HL-60 (cell line): ENCODE measurements around the gene LOC128125822.

Source experiments
- DNase-seq, 2 experiments: peaks; one replicate each; pipeline ENCODE4 v3.0.0-alpha.2; 2010 to 2020; ENCODE audit warnings: low read depth in 1 of 2, low spot score in 1 of 2
- H3K27ac ChIP-seq: fragments of 250-450 bp; sonication (Bioruptor Pico); replicated peaks from 2 replicates; pipeline ENCODE4 v1.5.1; 2020; ENCODE audit warnings: mild to moderate bottlenecking, moderate library complexity
- H3K27me3 ChIP-seq: fragments of 250-450 bp; sonication (Bioruptor Pico); 2 replicates; pipeline ENCODE4 v1.5.1; 2021; ENCODE audit warnings: mild to moderate bottlenecking, moderate library complexity; ENCODE audit not compliant: insufficient read depth, poor library complexity, severe bottlenecking
- H3K4me3 ChIP-seq: replicated peaks from 2 replicates; pipeline ENCODE4 v1.5.1; 2011; ENCODE audit warnings: mild to moderate bottlenecking, control low read depth, low read length; ENCODE audit not compliant: insufficient read depth
- GABPA ChIP-seq: IDR thresholded peaks from 2 replicates; pipeline ENCODE4 v1.6.1; 2012; ENCODE audit warnings: low read depth
- POLR2AphosphoS5 ChIP-seq: IDR thresholded peaks from 2 replicates; pipeline ENCODE4 v1.6.1; 2012; ENCODE audit warnings: low read depth
- SPI1 ChIP-seq: IDR thresholded peaks from 2 replicates; pipeline ENCODE4 v1.6.1; 2012; ENCODE audit warnings: low read depth, mild to moderate bottlenecking, borderline replicate concordance
- TF ChIP-seq, protein P1 (sequence below): IDR thresholded peaks from one replicate; pipeline ENCODE4 v1.5.1; 2011; ENCODE audit warnings: low read length, control low read depth, inconsistent platforms; ENCODE audit not compliant: insufficient read depth
- TF ChIP-seq, protein P2 (sequence below): IDR thresholded peaks from 2 replicates; pipeline ENCODE4 v1.6.1; 2012; ENCODE audit warnings: low read depth; ENCODE audit not compliant: insufficient replicate concordance

LOC128125822 gene

DNA sequence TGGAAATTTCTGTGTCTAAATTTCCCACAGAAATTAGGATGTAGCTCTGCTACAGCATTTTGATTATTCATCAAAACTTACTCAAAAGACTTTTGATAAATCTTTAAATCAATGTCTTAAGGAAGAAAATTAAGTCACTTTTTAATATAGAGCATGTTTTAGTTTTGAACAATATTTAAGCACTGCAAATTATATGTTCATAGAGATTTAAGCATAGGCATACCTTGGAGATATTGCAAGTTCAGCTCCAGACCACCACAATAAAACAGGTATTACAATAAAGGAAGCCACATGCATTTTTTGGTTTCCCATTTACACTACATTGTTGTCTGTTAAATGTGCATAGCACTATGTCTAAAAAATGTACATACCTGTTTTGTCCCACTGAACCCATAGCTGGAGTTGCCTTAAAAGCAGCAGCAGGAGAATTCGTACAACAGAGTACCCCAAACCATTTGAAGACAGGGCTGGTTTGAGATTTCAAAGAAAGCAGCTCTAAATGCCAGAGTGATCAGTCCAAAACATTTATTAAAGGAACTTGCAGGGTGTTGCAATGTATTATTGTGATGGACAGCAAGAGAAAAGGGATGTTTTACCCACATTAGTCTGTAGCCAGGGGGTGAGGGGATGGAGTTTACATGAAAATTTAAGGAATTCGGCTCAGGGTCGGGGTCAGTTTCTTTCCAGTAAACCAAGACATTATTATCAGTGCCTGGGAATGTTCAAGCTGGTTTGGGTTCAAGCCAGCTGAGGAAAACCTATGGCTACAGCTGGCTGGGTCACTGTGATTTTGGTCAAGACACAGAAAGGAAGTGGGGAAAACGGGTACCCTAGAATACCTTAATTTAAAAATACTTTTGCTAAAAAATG lies 6.3 kb upstream of the LOC128125822 start:
- Histone ChIP-seq H3K27me3 (no peaks in the 10 kb centered on the region), H3K4me3 (no peak overlapping the region), H3K27ac (no peak overlapping the region)
- TF ChIP-seq, protein P1, sequence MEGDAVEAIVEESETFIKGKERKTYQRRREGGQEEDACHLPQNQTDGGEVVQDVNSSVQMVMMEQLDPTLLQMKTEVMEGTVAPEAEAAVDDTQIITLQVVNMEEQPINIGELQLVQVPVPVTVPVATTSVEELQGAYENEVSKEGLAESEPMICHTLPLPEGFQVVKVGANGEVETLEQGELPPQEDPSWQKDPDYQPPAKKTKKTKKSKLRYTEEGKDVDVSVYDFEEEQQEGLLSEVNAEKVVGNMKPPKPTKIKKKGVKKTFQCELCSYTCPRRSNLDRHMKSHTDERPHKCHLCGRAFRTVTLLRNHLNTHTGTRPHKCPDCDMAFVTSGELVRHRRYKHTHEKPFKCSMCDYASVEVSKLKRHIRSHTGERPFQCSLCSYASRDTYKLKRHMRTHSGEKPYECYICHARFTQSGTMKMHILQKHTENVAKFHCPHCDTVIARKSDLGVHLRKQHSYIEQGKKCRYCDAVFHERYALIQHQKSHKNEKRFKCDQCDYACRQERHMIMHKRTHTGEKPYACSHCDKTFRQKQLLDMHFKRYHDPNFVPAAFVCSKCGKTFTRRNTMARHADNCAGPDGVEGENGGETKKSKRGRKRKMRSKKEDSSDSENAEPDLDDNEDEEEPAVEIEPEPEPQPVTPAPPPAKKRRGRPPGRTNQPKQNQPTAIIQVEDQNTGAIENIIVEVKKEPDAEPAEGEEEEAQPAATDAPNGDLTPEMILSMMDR = no peak
- DNase-seq = no peak

DNA sequence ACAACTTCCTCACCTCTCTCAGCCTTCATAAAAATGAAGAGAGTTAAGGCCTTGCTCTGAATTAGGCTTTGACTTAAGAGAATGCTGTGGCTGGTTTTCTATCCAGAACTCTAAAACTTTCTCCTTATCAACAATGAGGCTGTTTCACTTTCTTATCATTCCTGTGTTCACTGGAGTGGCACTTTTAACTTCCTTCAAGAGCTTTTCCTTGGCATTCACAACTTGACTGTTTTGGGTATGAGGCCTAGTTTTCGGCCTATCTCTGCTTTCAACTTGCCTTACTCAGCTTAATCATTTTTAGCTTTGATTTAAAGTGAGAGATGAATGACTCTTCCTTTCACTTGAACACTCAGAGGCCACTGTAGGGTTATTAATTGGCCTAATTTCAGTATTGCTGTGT lies 4.3 kb upstream of the LOC128125822 start:
- no peak for DNase-seq
- Histone ChIP-seq H3K27ac (no peak overlapping the region), H3K27me3 (no peaks in the 10 kb centered on the region), H3K4me3 (no peak overlapping the region)
- TF ChIP-seq, protein P2, sequence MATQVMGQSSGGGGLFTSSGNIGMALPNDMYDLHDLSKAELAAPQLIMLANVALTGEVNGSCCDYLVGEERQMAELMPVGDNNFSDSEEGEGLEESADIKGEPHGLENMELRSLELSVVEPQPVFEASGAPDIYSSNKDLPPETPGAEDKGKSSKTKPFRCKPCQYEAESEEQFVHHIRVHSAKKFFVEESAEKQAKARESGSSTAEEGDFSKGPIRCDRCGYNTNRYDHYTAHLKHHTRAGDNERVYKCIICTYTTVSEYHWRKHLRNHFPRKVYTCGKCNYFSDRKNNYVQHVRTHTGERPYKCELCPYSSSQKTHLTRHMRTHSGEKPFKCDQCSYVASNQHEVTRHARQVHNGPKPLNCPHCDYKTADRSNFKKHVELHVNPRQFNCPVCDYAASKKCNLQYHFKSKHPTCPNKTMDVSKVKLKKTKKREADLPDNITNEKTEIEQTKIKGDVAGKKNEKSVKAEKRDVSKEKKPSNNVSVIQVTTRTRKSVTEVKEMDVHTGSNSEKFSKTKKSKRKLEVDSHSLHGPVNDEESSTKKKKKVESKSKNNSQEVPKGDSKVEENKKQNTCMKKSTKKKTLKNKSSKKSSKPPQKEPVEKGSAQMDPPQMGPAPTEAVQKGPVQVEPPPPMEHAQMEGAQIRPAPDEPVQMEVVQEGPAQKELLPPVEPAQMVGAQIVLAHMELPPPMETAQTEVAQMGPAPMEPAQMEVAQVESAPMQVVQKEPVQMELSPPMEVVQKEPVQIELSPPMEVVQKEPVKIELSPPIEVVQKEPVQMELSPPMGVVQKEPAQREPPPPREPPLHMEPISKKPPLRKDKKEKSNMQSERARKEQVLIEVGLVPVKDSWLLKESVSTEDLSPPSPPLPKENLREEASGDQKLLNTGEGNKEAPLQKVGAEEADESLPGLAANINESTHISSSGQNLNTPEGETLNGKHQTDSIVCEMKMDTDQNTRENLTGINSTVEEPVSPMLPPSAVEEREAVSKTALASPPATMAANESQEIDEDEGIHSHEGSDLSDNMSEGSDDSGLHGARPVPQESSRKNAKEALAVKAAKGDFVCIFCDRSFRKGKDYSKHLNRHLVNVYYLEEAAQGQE = no peak
- TF ChIP-seq POLR2AphosphoS5 (no peak), SPI1 (no peak), GABPA (no peak)
- TF ChIP-seq, protein P1 = no peak

DNA sequence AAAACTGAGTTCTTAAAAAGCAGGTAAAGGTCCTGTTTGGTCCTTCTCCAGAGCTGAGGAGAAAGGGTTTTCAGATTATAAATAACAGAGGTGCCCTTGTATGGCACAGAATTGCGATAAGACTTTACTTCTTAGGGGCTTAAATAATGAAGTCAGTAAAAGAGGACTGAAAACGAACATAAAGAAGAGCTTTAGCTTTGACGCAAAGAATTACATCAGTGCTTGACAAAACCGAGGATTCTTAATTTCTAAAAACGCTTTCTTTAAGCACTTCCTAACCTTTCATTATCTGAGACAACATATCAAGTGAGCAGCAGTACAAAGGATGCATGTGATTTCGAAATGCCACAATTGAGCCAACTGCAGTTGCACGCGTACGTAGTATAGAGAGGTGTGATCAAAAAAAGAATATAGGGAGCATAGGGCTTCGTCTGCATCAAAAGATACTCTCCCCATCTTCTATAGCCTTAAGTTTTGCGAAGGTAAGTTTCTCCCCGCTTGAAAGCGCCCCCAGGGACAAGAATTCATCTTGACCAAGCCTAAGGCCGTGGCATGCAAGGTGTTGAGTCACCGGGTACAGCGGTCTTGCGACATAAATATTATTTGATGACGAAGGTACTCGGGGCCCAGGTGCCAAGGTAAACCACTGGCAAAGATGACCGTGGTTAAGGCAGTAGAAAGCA lies 778 bp upstream of the LOC128125822 start:
- Histone ChIP-seq H3K27me3 (no peaks in the 10 kb centered on the region), H3K27ac (peak overlapping the region; percentile 97), H3K4me3 (peak overlapping the region; percentile 72)
- DNase-seq = peak in 1 of 2 experiments; percentile 57
- TF ChIP-seq, protein P1 = no peak
- TF ChIP-seq POLR2AphosphoS5 (no peak), GABPA (no peak), SPI1 (no peak)
- TF ChIP-seq, protein P2 = no peak
